H1 (cell line): ENCODE data around the gene MAS1L. TPM values are rescaled to one million over a fixed set of nuclear protein-coding genes. Genes with fewer than 3 reads are reported as not detected.

Experiments used
- TAF1 ChIP-seq: IDR thresholded peaks from 2 replicates; pipeline ENCODE4 v1.6.1; 2011; ENCODE audit warnings: mild to moderate bottlenecking, low read depth, low read length
- TBP ChIP-seq: IDR thresholded peaks from 2 replicates; pipeline ENCODE4 v1.6.1; 2011; ENCODE audit warnings: low read depth, low read length, improper control_type of control experiment
- TEAD4 ChIP-seq: IDR thresholded peaks from 2 replicates; pipeline ENCODE4 v1.6.1; 2012; ENCODE audit warnings: low read depth, low read length, inconsistent platforms, mixed read lengths
- polyA plus RNA-seq, 7 experiments: library from polyadenylated mRNA; depleted of rRNA in 3 of 7; stranded (reverse) in 5 of 7; unstranded in 2 of 7; fragments of >200 nt in 5 of 7; fragments of 200-250 nt in 2 of 7; gene quantifications; 1 replicate in 5 of 7; 2 replicates in 1 of 7; 4 replicates in 1 of 7; pipeline versions ENCODE4 v1.2.1 to v1.2.3, GENCODE V29; 2011 to 2013; ENCODE audit warnings: missing spikeins in 2 of 7, mixed read lengths in 2 of 7
- total RNA-seq: library from RNA; stranded (reverse); fragmentation: NEBNext Ultra II Directional; extraction: Animal tissue kit (Norgen Biotek cat#: 25700); gene quantifications from 2 replicates; pipeline ENCODE4 v1.2.1, GENCODE V29; 2021

MAS1L gene
- total and polyA plus RNA-seq, 2 of the 8 experiments (the other 6 are each of a cell fraction or from before 2014, with no cell fraction given): not detected

DNA sequence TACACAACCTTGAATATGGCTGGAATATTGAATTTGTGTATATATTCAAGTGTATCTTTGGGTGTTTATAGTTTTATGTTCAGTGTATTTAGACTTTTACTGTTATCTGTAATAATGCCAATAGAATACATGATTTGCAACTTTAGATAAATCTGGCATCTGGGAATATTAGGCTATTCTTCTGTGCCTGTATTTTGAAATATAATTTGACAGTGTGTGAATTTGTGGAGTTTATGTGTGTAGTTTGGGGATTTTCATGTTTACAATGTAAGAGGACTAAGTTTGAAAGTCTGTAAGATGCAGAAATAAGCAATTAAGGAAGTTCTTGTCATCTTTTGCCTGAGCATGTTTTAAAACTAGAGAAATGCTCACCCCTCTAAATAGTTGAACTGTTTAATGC, 48.8 kb downstream of the MAS1L start, which contains the start of gene OR10C1 (continued):
- TF ChIP-seq TAF1 (no peak), TBP (no peak), TEAD4 (no peak)
